HepG2 (cell line): Measurements from ENCODE around the gene CNN3. TPM values are rescaled to one million over a fixed set of nuclear protein-coding genes. Genes with fewer than 3 reads are reported as not detected.

Source experiments
- ATAC-seq: fragments of 200-7000 bp; cut with Tn5 transposase; 3 replicates; pipeline ENCODE4 v1.9.1; 2020; ENCODE audit warnings: mild to moderate bottlenecking, moderate library complexity
- BruUV-seq: library from RNA; stranded (reverse); fragments of 400-500 nt; replicated peaks from 2 replicates; lab custom pipeline; 2021; lab: Mats Ljungman, UMichigan
- CTCF ChIA-PET: fragments of 300-600 bp; formaldehyde crosslinking; extraction: SDS; loops from one replicate; lab custom pipeline; 2021; ENCODE audit warnings: low total read pairs, inconsistent platforms, low intra/inter-chr PET ratio; lab: Yijun Ruan, JAX
- POLR2A ChIA-PET: fragments of 350-600 bp; sonication (Branson Sonifier 250); formaldehyde crosslinking; loops from one replicate; lab custom pipeline; 2020; ENCODE audit warnings: antibody characterized with exemption, inconsistent platforms; lab: Yijun Ruan, JAX
- DNase-seq: peaks from one replicate; pipeline ENCODE4 v3.0.0-alpha.2; 2015; ENCODE audit warnings: low spot score
- FAIRE-seq: peaks from 3 replicates; lab custom pipeline; 2011; peaks lifted over from hg19 to GRCh38; lab: Jason Lieb, UNC
- H2AFZ ChIP-seq: one replicate; pipeline ENCODE4 v1.6.1; 2011; ENCODE audit warnings: low read length, inconsistent platforms
- H3K27ac ChIP-seq: fragments of 300-600 bp; 3 replicates; pipeline ENCODE4 v1.8.0; 2011; ENCODE audit warnings: mixed run types, mild to moderate bottlenecking, mixed read lengths, low read length, inconsistent platforms; ENCODE audit not compliant: insufficient read depth; ENCODE audit errors: extremely low read length
- H3K27me3 ChIP-seq, 2 experiments: fragments of 200-600 bp in 1 of 2; 2 replicates in 1 of 2; 3 replicates in 1 of 2; pipeline versions ENCODE4 v1.6.0 to v1.8.0; 2011; ENCODE audit warnings: low read length in 2 of 2, mild to moderate bottlenecking in 2 of 2, moderate library complexity in 2 of 2, inconsistent platforms in 1 of 2; ENCODE audit not compliant: insufficient read depth in 2 of 2, control insufficient read depth in 1 of 2
- H3K36me3 ChIP-seq, 2 experiments: fragments of 200-600 bp in 1 of 2; replicated peaks in 1 of 2; 2 replicates in 1 of 2; 3 replicates in 1 of 2; pipeline versions ENCODE4 v1.5.1 to v1.8.0; 2011; ENCODE audit warnings: low read length in 2 of 2, inconsistent platforms in 1 of 2; ENCODE audit not compliant: insufficient read depth in 2 of 2, control insufficient read depth in 1 of 2
- H3K4me1 ChIP-seq: 2 replicates; pipeline ENCODE4 v1.5.1; 2012; ENCODE audit warnings: low read length, inconsistent platforms; ENCODE audit not compliant: insufficient read depth
- H3K4me2 ChIP-seq: 2 replicates; pipeline ENCODE4 v1.6.0; 2011; ENCODE audit warnings: low read depth, low read length, inconsistent platforms
- H3K4me3 ChIP-seq, 3 experiments: fragments of 200-600 bp in 1 of 3; sonication (generic), shearing (Covaris generic) in 1 of 3; replicated peaks in 1 of 3; 2 replicates each; pipeline ENCODE4 v1.5.1; 2011 to 2016; ENCODE audit warnings: low read length in 3 of 3, inconsistent platforms in 2 of 3, low read depth in 2 of 3, mild to moderate bottlenecking in 2 of 3, control low read depth in 1 of 3, mixed read lengths in 1 of 3; ENCODE audit not compliant: insufficient read depth in 1 of 3
- H3K79me2 ChIP-seq: one replicate; pipeline ENCODE4 v1.6.1; 2011; ENCODE audit warnings: low read length, inconsistent platforms; ENCODE audit not compliant: insufficient read depth
- H3K9ac ChIP-seq: 2 replicates; pipeline ENCODE4 v1.6.0; 2011; ENCODE audit warnings: mild to moderate bottlenecking, low read depth, low read length, inconsistent platforms; ENCODE audit not compliant: insufficient read depth
- H3K9me3 ChIP-seq: 2 replicates; pipeline ENCODE4 v1.5.1; 2012; ENCODE audit warnings: mild to moderate bottlenecking, low read length
- H4K20me1 ChIP-seq: 2 replicates; pipeline ENCODE4 v1.6.0; 2011; ENCODE audit warnings: inconsistent platforms, mild to moderate bottlenecking, low read length, moderate library complexity; ENCODE audit not compliant: insufficient read depth
- ARID5B ChIP-seq: IDR thresholded peaks from 2 replicates; pipeline ENCODE4 v1.4.0; 2020; ENCODE audit warnings: mild to moderate bottlenecking, missing genetic modification reagents
- CEBPB ChIP-seq: IDR thresholded peaks from 2 replicates; pipeline ENCODE4 v1.6.1; 2011; ENCODE audit warnings: low read depth, low read length, improper control_type of control experiment, borderline replicate concordance
- HMGXB4 ChIP-seq, 2 experiments: sonication (generic) in 1 of 2; formaldehyde crosslinking in 1 of 2; IDR thresholded peaks; 2 replicates each; pipeline versions ENCODE4 v1.4.0 to v1.6.1; 2018 to 2020; ENCODE audit warnings: missing genetic modification reagents in 2 of 2, borderline replicate concordance in 1 of 2, low read depth in 1 of 2, mild to moderate bottlenecking in 1 of 2, missing biosample characterization in 1 of 2
- KDM6A ChIP-seq: IDR thresholded peaks from 2 replicates; pipeline ENCODE4 v1.6.1; 2016; ENCODE audit warnings: low read depth
- RXRB ChIP-seq: IDR thresholded peaks from 2 replicates; pipeline ENCODE4 v1.6.1; 2016; ENCODE audit warnings: borderline replicate concordance, missing genetic modification reagents, missing compliant biosample characterization
- SKIL ChIP-seq: sonication (generic); formaldehyde crosslinking; IDR thresholded peaks from 2 replicates; pipeline ENCODE4 v1.8.0; 2022; ENCODE audit warnings: missing genetic modification reagents, mild to moderate bottlenecking, moderate library complexity, borderline replicate concordance
- SMARCC2 ChIP-seq: fragments of 450-650 bp; IDR thresholded peaks from 2 replicates; pipeline ENCODE4 v1.6.1; 2017; ENCODE audit warnings: antibody characterized with exemption, mild to moderate bottlenecking
- ZMYM2 ChIP-seq: sonication (generic); formaldehyde crosslinking; IDR thresholded peaks from 2 replicates; pipeline ENCODE4 v1.8.0; 2022; ENCODE audit warnings: mild to moderate bottlenecking, missing genetic modification reagents
- ZNF274 ChIP-seq: sonication (generic); formaldehyde crosslinking; IDR thresholded peaks from 2 replicates; pipeline ENCODE4 v1.5.1; 2020; ENCODE audit warnings: mild to moderate bottlenecking, missing genetic modification reagents
- ZNF569 ChIP-seq: sonication (generic); formaldehyde crosslinking; IDR thresholded peaks from 2 replicates; pipeline ENCODE4 v1.5.0; 2020; ENCODE audit warnings: mild to moderate bottlenecking, missing genetic modification reagents, moderate library complexity, borderline replicate concordance
- ZNF724P ChIP-seq: sonication (generic); formaldehyde crosslinking; IDR thresholded peaks from 2 replicates; pipeline ENCODE4 v1.8.0; 2022; ENCODE audit warnings: missing genetic modification reagents, borderline replicate concordance
- ZNF816 ChIP-seq: sonication (generic); formaldehyde crosslinking; IDR thresholded peaks from 2 replicates; pipeline ENCODE4 v1.8.0; 2022; ENCODE audit warnings: missing genetic modification reagents, mild to moderate bottlenecking, borderline replicate concordance
- WGBS: methylation state at CpG from one replicate; pipeline ENCODE4 v1.1.6; 2017; ENCODE audit warnings: low lambda C conversion rate; 5-methylcytosine and 5-hydroxymethylcytosine counted together
- in situ Hi-C: cut with HindIII; loops from 2 replicates; pipeline ENCODE4 v1.10.0; 2017; ENCODE audit warnings: low pct_unique_long_range_greater_than_20kb; ENCODE audit not compliant: extremely low pct_ligation_motif_present
- intact Hi-C: fragments of 100-400 bp; cut with micrococcal nuclease; formaldehyde crosslinking; loops from one replicate; pipeline ENCODE4 v1.10.0; 2022; ENCODE audit not compliant: unreplicated experiment
- polyA plus RNA-seq, 8 experiments: library from polyadenylated mRNA; depleted of rRNA in 3 of 8; stranded (reverse) in 7 of 8; unstranded in 1 of 8; fragments of >200 nt; fragmentation: Illumina TruSeq in 4 of 8; extraction: Trizol in 4 of 8; gene quantifications; 2 replicates each; pipeline versions ENCODE4 v1.2.1 to v1.2.3, GENCODE V29; 2011 to 2016; ENCODE audit warnings: low read depth in 4 of 8, missing spikeins in 1 of 8, mixed read lengths in 1 of 8; ENCODE audit not compliant: insufficient read depth in 1 of 8
- total RNA-seq, 5 experiments: library from RNA; depleted of rRNA; stranded (reverse); fragments of >200 nt; fragmentation: Illumina TruSeq; extraction: Trizol; gene quantifications; 2 replicates each; pipeline ENCODE4 v1.2.3, GENCODE V29; 2016; ENCODE audit warnings: low read depth in 1 of 5
- TF ChIP-seq, protein P1 (sequence below): IDR thresholded peaks from 2 replicates; pipeline ENCODE4 v1.6.1; 2016; ENCODE audit warnings: low read depth

The CNN3 gene
- total and polyA plus RNA-seq, 2 of the 13 experiments (the other 11 are each of a cell fraction or from before 2014, with no cell fraction given) = 113 to 223 TPM

DNA sequence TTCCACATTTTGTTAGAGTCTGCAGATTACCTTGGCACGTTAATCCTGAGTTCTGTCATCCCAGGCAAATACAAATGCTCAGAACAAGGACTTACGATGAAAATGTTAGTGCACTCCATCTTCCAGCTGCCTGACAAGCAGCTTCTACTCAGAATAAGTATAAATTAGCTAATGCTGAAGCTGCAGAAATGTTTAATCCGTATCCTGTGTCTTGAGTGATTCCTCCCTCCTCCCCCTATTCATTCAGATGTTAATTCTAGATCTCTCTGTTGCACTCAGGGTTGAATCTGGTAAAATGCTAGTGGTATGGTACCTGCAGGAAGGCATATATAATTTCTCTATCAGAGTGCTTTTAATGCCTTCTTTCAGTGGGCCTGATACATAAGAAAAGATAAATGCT is 39.8 kb downstream of the CNN3 start:
- 73% methylated on average over 3 of the region's 3 CpGs for WGBS
- no peaks in the 10 kb centered on the region for H3K9me3 ChIP-seq
- TF ChIP-seq ARID5B (no peak), SKIL (CRISPR knock-in tag) (no peak), ZNF816 (CRISPR knock-in tag) (no peak), SMARCC2 (no peak), ZMYM2 (CRISPR knock-in tag) (no peak), CEBPB (no peak), ZNF569 (CRISPR knock-in tag) (no peak), RXRB (CRISPR knock-in tag) (no peak), ZNF274 (CRISPR knock-in tag) (no peak), HMGXB4 (CRISPR knock-in tag; IDR thresholded peaks at IDR 0.05; ENCODE audit: borderline replicate concordance in 1 of 2, low read depth in 1 of 2) (no peak), KDM6A (CRISPR knock-in tag) (no peak), ZNF724P (no peak)
- TF ChIP-seq, protein P1, sequence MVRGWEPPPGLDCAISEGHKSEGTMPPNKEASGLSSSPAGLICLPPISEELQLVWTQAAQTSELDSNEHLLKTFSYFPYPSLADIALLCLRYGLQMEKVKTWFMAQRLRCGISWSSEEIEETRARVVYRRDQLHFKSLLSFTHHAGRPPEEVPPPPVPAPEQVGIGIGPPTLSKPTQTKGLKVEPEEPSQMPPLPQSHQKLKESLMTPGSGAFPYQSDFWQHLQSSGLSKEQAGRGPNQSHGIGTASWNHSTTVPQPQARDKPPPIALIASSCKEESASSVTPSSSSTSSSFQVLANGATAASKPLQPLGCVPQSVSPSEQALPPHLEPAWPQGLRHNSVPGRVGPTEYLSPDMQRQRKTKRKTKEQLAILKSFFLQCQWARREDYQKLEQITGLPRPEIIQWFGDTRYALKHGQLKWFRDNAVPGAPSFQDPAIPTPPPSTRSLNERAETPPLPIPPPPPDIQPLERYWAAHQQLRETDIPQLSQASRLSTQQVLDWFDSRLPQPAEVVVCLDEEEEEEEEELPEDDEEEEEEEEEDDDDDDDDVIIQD = no peak
- H3K36me3 ChIP-seq = no peaks in the 10 kb centered on the region
- H2AFZ ChIP-seq = no peak overlapping the region
- intact Hi-C loops = no loop called here
- in situ Hi-C loops = no loop called here
- ChIA-PET POLR2A (no interaction called here), CTCF (no interaction called here)
- no peak for FAIRE-seq
- no peak overlapping the region for H3K9ac ChIP-seq
- DNase-seq = no peak
- no peaks in the 10 kb centered on the region for H3K27me3 ChIP-seq
- no peak overlapping the region for H3K4me3 ChIP-seq
- H3K79me2 ChIP-seq = no peaks in the 10 kb centered on the region
- ATAC-seq = no peak
- H4K20me1 ChIP-seq = no peaks in the 10 kb centered on the region
- no peak overlapping the region for H3K4me2 ChIP-seq
- no peak overlapping the region for H3K27ac ChIP-seq
- peaks cover 33% of the 10 kb centered on the region for H3K4me1 ChIP-seq
- BruUV-seq = no TSS peak
